Measurements from ENCODE around the gene TMPRSS13. TPM values are rescaled to one million over a fixed set of nuclear protein-coding genes. Genes with fewer than 3 reads are reported as not detected.
"Not testable (repeated sequence)": the region's sequence is repeated elsewhere in the genome, so short reads cannot be mapped to it uniquely, and the experiment has no call there.

TMPRSS13 gene
- total RNA-seq (ENCODE audit: low replicate concordance) = 6.9 and 22.7 TPM in 2 replicates
- long read RNA-seq, transcript TMPRSS13-205 (9 exons, 2,592 nt) = major isoform, 8 of 33 reads
- long read RNA-seq, partial matches to known transcripts = 7 of 33 reads
- long read RNA-seq, other reads (novel, unspliced or antisense) = 15 of 33 reads

DNA sequence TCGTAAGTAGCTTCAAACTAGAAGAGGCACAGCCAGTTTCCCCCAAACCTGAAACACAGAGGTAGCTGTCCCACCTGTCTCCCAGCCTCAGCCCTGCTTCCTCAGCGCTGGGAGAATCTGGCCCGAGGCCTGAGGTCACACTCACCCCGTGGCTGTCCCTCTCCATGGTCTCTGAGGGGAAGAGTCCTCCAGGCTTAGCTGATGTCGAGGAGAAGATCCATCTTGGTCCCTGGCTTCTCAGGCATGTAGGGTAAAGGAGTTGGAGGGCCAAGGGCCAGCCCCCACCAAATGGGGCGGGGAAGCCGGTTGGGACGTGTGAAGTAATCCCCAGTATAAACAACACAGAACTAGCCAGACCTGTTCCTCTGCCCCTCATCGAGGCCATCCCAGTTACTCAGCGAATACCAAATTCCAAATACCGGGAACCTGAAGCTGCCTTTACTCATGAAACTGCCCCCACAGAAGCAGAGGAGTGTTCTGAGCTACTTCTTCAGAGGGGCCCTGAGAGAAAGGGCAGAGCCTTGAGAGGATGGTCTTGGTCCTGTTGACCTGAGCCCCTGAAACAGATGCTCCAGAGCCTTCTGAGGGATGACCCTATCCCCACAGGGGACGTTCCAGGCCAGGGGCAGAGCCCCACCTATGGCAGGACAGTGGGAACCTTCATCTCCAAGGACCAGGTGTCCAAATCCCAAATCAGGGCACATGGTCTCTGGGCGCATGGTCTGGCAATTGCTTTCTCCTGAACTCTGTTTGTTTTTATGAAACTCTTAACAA, at the start of gene TMPRSS13:
TSS of gene TMPRSS13 (minus strand) at position 261 of the 774 bp plus-strand sequence. CDS start at position 166, 95 bp downstream.
- DNase-seq (ENCODE audit: extremely low spot score, unreplicated experiment) = no peak
- Mint-ChIP-seq H3K4me1 (ENCODE audit: unreplicated experiment) (peaks cover 28% of the 10 kb centered on the region), H3K36me3 (no peaks in the 10 kb centered on the region), H3K4me3 (peak within 1 kb of the TSS; percentile 86), H3K9me3 (no peaks in the 10 kb centered on the region), H3K27me3 (peaks cover 5% of the 10 kb centered on the region), H3K27ac (peak within 1 kb of the TSS; percentile 95)
- no peak for TF ChIP-seq CTCF (conservative IDR thresholded peaks at IDR 0.05)

DNA sequence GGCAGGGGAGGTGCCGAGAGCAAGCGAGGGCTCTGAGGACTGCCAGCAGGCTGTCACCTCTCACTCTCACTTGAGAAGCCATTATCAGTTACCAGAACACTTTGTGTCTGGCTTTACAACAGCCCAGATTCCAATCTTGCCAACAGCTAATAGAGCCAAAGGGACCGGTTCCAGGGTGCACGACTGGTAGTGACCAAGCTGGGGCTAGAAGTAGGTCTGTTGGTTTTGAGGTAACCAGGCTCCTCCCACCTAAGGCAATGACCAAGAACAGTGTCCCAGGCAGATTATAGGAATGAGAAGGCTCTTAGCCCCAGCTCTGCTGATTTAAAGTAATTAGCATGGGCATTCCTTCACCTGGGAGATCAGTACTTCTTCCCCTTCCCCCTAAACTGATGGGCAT, 49.8 kb upstream of the TMPRSS13 start:
- no peak for TF ChIP-seq CTCF (conservative IDR thresholded peaks at IDR 0.05)
- no peak overlapping the region for H3K4me3 Mint-ChIP-seq
- no peak overlapping the region for H3K27ac Mint-ChIP-seq
- DNase-seq (ENCODE audit: extremely low spot score, unreplicated experiment) = no peak
- no peaks in the 10 kb centered on the region for H3K4me1 Mint-ChIP-seq (ENCODE audit: unreplicated experiment)
- H3K27me3 Mint-ChIP-seq = peaks cover 33% of the 10 kb centered on the region
- no peaks in the 10 kb centered on the region for H3K36me3 Mint-ChIP-seq
- peaks cover 6% of the 10 kb centered on the region for H3K9me3 Mint-ChIP-seq

DNA sequence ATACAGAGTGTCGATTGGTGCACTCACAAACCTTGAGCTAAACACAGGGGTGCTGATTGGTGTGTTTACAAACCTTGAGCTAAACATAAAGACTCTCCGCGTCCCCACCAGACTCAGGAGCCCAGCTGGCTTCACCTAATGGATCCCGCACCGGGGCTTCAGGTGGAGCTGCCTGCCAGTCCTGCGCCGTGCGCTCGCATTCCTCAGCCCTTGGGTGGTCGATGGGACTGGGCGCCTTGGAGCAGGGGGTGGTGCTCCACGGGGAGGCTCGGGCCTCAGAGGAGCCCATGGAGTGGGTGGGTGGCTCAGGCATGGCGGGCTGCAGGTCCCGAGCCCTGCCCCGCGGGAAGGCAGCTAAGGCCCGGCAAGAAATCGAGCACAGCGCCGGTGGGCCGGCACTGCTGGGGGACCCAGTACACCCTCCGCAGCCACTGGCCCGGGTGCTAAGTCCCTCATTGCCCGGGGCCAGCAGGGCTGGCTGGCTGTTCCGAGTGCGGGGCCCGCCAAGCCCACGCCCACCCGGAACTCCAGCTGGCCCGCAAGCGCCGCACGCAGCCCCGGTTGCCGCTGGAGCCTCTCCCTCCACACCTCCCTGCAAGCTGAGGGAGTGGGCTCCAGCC, 49.2 kb upstream of the TMPRSS13 start:
- H3K4me3 Mint-ChIP-seq; H3K9me3 Mint-ChIP-seq; DNase-seq (ENCODE audit: extremely low spot score, unreplicated experiment); H3K36me3 Mint-ChIP-seq; H3K27ac Mint-ChIP-seq; H3K4me1 Mint-ChIP-seq (ENCODE audit: unreplicated experiment): not testable (repeated sequence)
- H3K27me3 Mint-ChIP-seq = peaks cover 27% of the 10 kb centered on the region

GRCh38 chr11:117977612-117978264, 48.5 kb upstream of the TMPRSS13 start:
- peaks cover 20% of the 10 kb centered on the region for H3K27me3 Mint-ChIP-seq
- not testable (repeated sequence) for H3K4me1 Mint-ChIP-seq (ENCODE audit: unreplicated experiment); H3K36me3 Mint-ChIP-seq; H3K9me3 Mint-ChIP-seq; H3K27ac Mint-ChIP-seq; H3K4me3 Mint-ChIP-seq; DNase-seq (ENCODE audit: extremely low spot score, unreplicated experiment)

DNA sequence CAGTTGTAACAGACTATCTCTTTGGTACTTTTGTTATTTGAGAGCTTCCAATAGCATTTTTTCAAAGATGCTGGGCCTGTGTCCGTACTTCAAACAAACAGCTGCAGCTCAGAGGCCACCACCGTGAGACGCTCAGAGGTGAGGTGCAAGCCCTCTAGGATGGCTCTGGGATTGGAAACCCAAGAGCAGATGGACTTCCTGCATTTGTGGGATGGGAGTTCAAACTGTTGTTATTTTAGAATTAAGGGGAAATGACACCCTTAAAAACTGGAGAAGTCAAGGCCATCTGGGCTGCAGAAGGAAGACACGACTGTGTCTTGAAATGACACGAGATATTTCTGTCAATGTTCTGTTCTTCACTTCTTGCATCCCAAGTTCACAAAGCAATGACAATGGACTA, 47.8 kb upstream of the TMPRSS13 start:
- H3K36me3 Mint-ChIP-seq = no peaks in the 10 kb centered on the region

More for the DNA sequence above, 47.8 kb upstream of the TMPRSS13 start:
- peaks cover 20% of the 10 kb centered on the region for H3K27me3 Mint-ChIP-seq
- TF ChIP-seq CTCF (conservative IDR thresholded peaks at IDR 0.05) = no peak
- DNase-seq (ENCODE audit: extremely low spot score, unreplicated experiment) = no peak
- H3K4me1 Mint-ChIP-seq (ENCODE audit: unreplicated experiment) = peaks cover 4% of the 10 kb centered on the region
- no peak overlapping the region for H3K4me3 Mint-ChIP-seq
- peaks cover 6% of the 10 kb centered on the region for H3K9me3 Mint-ChIP-seq
- H3K27ac Mint-ChIP-seq = no peak overlapping the region
